GM12878 (cell line): Measurements from ENCODE around the gene AP2B1. TPM values are rescaled to one million over a fixed set of nuclear protein-coding genes. Genes with fewer than 3 reads are reported as not detected.

Source experiments
- ATAC-seq: fragments of 200-7000 bp; cut with Tn5 transposase; 3 replicates; pipeline ENCODE4 v1.9.1; 2020; ENCODE audit warnings: mild to moderate bottlenecking, moderate library complexity
- BruUV-seq: library from RNA; stranded (reverse); fragments of 400-500 nt; replicated peaks from 2 replicates; lab custom pipeline; 2021; lab: Mats Ljungman, UMichigan
- CTCF ChIA-PET: fragments of 300-600 bp; sonication (Branson Sonifier 250); formaldehyde crosslinking; extraction: SDS; loops from one replicate; lab custom pipeline; 2021; ENCODE audit warnings: inconsistent platforms; lab: Yijun Ruan, JAX
- POLR2A ChIA-PET: fragments of 350-600 bp; formaldehyde crosslinking; extraction: SDS; loops from one replicate; lab custom pipeline; 2021; ENCODE audit warnings: inconsistent platforms; lab: Charles Lee
- RAD21 ChIA-PET: fragments of 300-600 bp; sonication (Branson Sonifier 250); formaldehyde crosslinking; loops from one replicate; lab custom pipeline; 2023; ENCODE audit warnings: antibody characterized with exemption; ENCODE audit not compliant: unreplicated experiment; lab: Charles Lee
- SMC1A ChIA-PET: fragments of 300-600 bp; sonication (Branson Sonifier 250); formaldehyde crosslinking; loops from one replicate; lab custom pipeline; 2023; ENCODE audit not compliant: unreplicated experiment, uncharacterized antibody; lab: Charles Lee
- DNase-seq: peaks from one replicate; pipeline ENCODE4 v3.0.0-alpha.2; 2011; ENCODE audit warnings: low read depth, low spot score
- FAIRE-seq: peaks from 3 replicates; lab custom pipeline; 2011; peaks lifted over from hg19 to GRCh38; lab: Jason Lieb, UNC
- H2AFZ ChIP-seq: 2 replicates; pipeline ENCODE4 v1.6.0; 2011; ENCODE audit warnings: low read depth, low read length, control low read depth; ENCODE audit not compliant: control insufficient read depth
- H3K27ac ChIP-seq: 2 replicates; pipeline ENCODE4 v1.5.1; 2011; ENCODE audit warnings: control low read depth; ENCODE audit not compliant: control insufficient read depth, insufficient read depth
- H3K27me3 ChIP-seq, 2 experiments: replicated peaks in 1 of 2; 2 replicates each; pipeline versions ENCODE4 v1.6.0 to v1.6.1; 2011; ENCODE audit warnings: low read length in 1 of 2; ENCODE audit not compliant: control insufficient read depth in 2 of 2, insufficient read depth in 2 of 2
- H3K36me3 ChIP-seq, 2 experiments: 2 replicates each; pipeline ENCODE4 v1.5.1; 2011; ENCODE audit warnings: low read length in 1 of 2; ENCODE audit not compliant: control insufficient read depth in 2 of 2, insufficient read depth in 2 of 2
- H3K4me1 ChIP-seq: 2 replicates; pipeline ENCODE4 v1.6.1; 2011; ENCODE audit warnings: mild to moderate bottlenecking, low read length, moderate library complexity, mixed read lengths; ENCODE audit not compliant: control insufficient read depth, insufficient read depth
- H3K4me2 ChIP-seq: 2 replicates; pipeline ENCODE4 v1.6.0; 2011; ENCODE audit warnings: control low read depth; ENCODE audit not compliant: control insufficient read depth, insufficient read depth
- H3K4me3 ChIP-seq: fragments of 200-600 bp; sonication (generic); 2 replicates; pipeline ENCODE4 v1.5.1; 2016
- H3K79me2 ChIP-seq: 2 replicates; pipeline ENCODE4 v1.6.0; 2011; ENCODE audit warnings: low read length; ENCODE audit not compliant: control insufficient read depth, insufficient read depth
- H3K9ac ChIP-seq: 2 replicates; pipeline ENCODE4 v1.8.0; 2011; ENCODE audit warnings: low read length, control low read depth, mixed read lengths; ENCODE audit not compliant: control insufficient read depth, insufficient read depth
- H3K9me3 ChIP-seq: replicated peaks from 3 replicates; pipeline ENCODE4 v1.5.1; 2011; ENCODE audit warnings: mild to moderate bottlenecking, low read length; ENCODE audit not compliant: control insufficient read depth, insufficient read depth
- H4K20me1 ChIP-seq: 2 replicates; pipeline ENCODE4 v1.6.0; 2011; ENCODE audit not compliant: control insufficient read depth, insufficient read depth
- EED ChIP-seq: sonication (generic); IDR thresholded peaks from 2 replicates; pipeline ENCODE4 v1.6.1; 2016; ENCODE audit warnings: antibody characterized with exemption, low read depth
- YY1 ChIP-seq: IDR thresholded peaks from 2 replicates; pipeline ENCODE4 v1.6.1; 2011; ENCODE audit warnings: low read depth, mild to moderate bottlenecking, low read length
- WGBS: methylation state at CpG from one replicate; pipeline ENCODE4 v1.1.6; 2016; ENCODE audit warnings: low lambda C conversion rate; ENCODE audit not compliant: insufficient replicate concordance, insufficient coverage; ENCODE audit errors: missing lambda C conversion rate; 5-methylcytosine and 5-hydroxymethylcytosine counted together
- in situ Hi-C: fragments of 300-500 bp; cut with MboI; formaldehyde crosslinking; loops from 9 replicates; pipeline ENCODE4 v1.14.3; 2018; ENCODE audit warnings: mixed read lengths
- intact Hi-C: fragments of 100-400 bp; cut with micrococcal nuclease; formaldehyde crosslinking; loops from one replicate; pipeline ENCODE4 v1.14.2; 2022; ENCODE audit not compliant: unreplicated experiment
- polyA plus RNA-seq, 11 experiments: library from polyadenylated mRNA; depleted of rRNA in 4 of 11; unstranded in 6 of 11; stranded (reverse) in 5 of 11; fragments of >200 nt; fragmentation: Nextera tagmentation in 4 of 11; fragmentation: Illumina TruSeq in 1 of 11; extraction: Ambion mirVana in 4 of 11; extraction: Trizol in 1 of 11; gene quantifications; 1 replicate in 1 of 11; 2 replicates in 10 of 11; pipeline versions ENCODE4 v1.2.1 to v1.2.3, GENCODE V29; 2011 to 2016; ENCODE audit warnings: inconsistent platforms in 2 of 11, missing spikeins in 2 of 11, low read depth in 1 of 11
- total RNA-seq, 4 experiments: library from RNA; depleted of rRNA in 3 of 4; stranded (reverse); fragments of >200 nt in 3 of 4; fragmentation: Illumina TruSeq in 1 of 4; extraction: Trizol in 1 of 4; gene quantifications; 2 replicates each; pipeline versions ENCODE4 v1.2.1 to v1.2.3, GENCODE V29; 2013 to 2021
- TF ChIP-seq, protein P1 (sequence below): IDR thresholded peaks from 2 replicates; pipeline ENCODE4 v1.6.1; 2011; ENCODE audit warnings: mild to moderate bottlenecking, low read depth, low read length, moderate library complexity; ENCODE audit not compliant: insufficient replicate concordance

AP2B1 gene
- total and polyA plus RNA-seq, 10 of the 15 experiments (the other 5 are each of a cell fraction or from before 2014, with no cell fraction given): 18.6 to 112 (median 53.9) TPM

DNA sequence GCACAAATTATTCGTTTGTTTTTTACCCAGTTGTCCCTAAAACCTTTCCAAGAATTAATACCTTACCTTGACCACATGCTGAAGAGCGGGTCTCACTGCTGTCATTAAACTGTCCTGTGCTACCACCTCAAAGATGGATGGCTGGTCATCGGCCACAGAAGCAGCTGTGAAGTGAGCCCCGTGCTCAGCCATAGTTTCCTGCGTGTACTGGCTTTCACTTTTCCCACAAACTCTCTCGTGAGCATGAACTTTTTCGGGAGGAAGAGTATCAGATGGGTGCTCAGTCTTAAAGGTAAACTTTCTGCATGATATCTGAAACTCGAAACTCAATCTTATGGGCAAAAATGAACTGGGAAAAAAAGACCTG, 9.3 kb upstream of the AP2B1 start:
- DNase-seq: no peak
- SMC1A ChIA-PET: interaction anchor here (1.1 to 2.6 kb wide), 10 partner anchors 9 to 265 kb away, joined by 3 to 23 read pairs (median 5); partner anchors contain the start of genes AP2B1 and SLFN12L
- RAD21 ChIA-PET: interaction anchor here (0.7 to 4.2 kb wide), 7 partner anchors 9 to 1026 kb away, joined by 3 to 35 read pairs (median 5); partner anchors contain the start of genes AP2B1 and SLFN12L
- no peak for FAIRE-seq
- Histone ChIP-seq H3K27ac (peak overlapping the region; percentile 93), H3K9ac (peak overlapping the region; percentile 100), H3K4me3 (peak overlapping the region; percentile 83), H3K27me3 (no peaks in the 10 kb centered on the region), H3K79me2 (peaks cover 3% of the 10 kb centered on the region), H3K4me1 (peaks cover 11% of the 10 kb centered on the region), H2AFZ (peak overlapping the region; percentile 89), H4K20me1 (no peaks in the 10 kb centered on the region), H3K9me3 (no peaks in the 10 kb centered on the region), H3K4me2 (peak overlapping the region; percentile 78), H3K36me3 (no peaks in the 10 kb centered on the region)
- POLR2A ChIA-PET: interaction anchor here (1.0 to 4.3 kb wide), 6 partner anchors 9 to 231 kb away, joined by 3 to 62 read pairs (median 11); partner anchors contain the start of genes AP2B1, SLFN13 and TAF15
- ATAC-seq: peak; percentile 52
- no TSS peak for BruUV-seq
- intact Hi-C loops (no loop called here), in situ Hi-C loops (no loop called here)
- CTCF ChIA-PET: interaction anchor here (1.2 to 2.9 kb wide), 6 partner anchors 9 to 265 kb away, joined by 3 to 17 read pairs (median 9); partner anchors contain the start of genes AP2B1 and SLFN12L
- TF ChIP-seq, protein P1, sequence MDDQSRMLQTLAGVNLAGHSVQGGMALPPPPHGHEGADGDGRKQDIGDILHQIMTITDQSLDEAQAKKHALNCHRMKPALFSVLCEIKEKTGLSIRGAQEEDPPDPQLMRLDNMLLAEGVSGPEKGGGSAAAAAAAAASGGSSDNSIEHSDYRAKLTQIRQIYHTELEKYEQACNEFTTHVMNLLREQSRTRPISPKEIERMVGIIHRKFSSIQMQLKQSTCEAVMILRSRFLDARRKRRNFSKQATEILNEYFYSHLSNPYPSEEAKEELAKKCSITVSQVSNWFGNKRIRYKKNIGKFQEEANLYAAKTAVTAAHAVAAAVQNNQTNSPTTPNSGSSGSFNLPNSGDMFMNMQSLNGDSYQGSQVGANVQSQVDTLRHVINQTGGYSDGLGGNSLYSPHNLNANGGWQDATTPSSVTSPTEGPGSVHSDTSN: peak; percentile 12
- TF ChIP-seq EED (no peak), YY1 (peak; percentile 57; the same call in 1 of the 2 replicates)
- 7% methylated on average over 8 of the region's 8 CpGs for WGBS
